Heart right ventricle (tissue), 16 donors: ENCODE results near the gene COBLL1. TPM values are rescaled to one million over a fixed set of nuclear protein-coding genes. Genes with fewer than 3 reads are reported as not detected.

Experiments used
- ATAC-seq, 8 donors: fragments of 200-7000 bp; cut with Tn5 transposase; one replicate each; pipeline ENCODE4 v1.9.1; 2020; ENCODE audit warnings: mild to moderate bottlenecking in 8 of 8, moderate library complexity in 8 of 8, moderate number of reproducible peaks in 1 of 8
- DNase-seq, 2 donors: peaks; one replicate each; pipeline ENCODE4 v3.0.0-alpha.2; 2020
- H3K27ac ChIP-seq, 10 donors: fragments of 200-600 bp; sonication (generic) in 2 of 10; one replicate each; pipeline versions ENCODE4 v1.5.0 to v1.8.0; 2020 to 2022; ENCODE audit warnings: mild to moderate bottlenecking in 3 of 10
- H3K27me3 ChIP-seq, 7 donors: fragments of 200-600 bp; one replicate each; pipeline ENCODE4 v1.8.0; 2021 to 2022; ENCODE audit warnings: mild to moderate bottlenecking in 2 of 7
- H3K36me3 ChIP-seq, 9 donors: fragments of 200-600 bp; sonication (generic) in 1 of 9; one replicate each; pipeline versions ENCODE4 v1.5.0 to v1.8.0; 2020 to 2022; ENCODE audit warnings: mild to moderate bottlenecking in 2 of 9
- H3K4me1 ChIP-seq, 9 donors: fragments of 200-600 bp; sonication (generic) in 1 of 9; one replicate each; pipeline versions ENCODE4 v1.5.0 to v1.8.0; 2020 to 2022; ENCODE audit warnings: mild to moderate bottlenecking in 4 of 9
- H3K4me3 ChIP-seq, 10 donors: fragments of 200-600 bp; sonication (generic) in 2 of 10; one replicate each; pipeline versions ENCODE4 v1.5.0 to v1.8.0; 2020 to 2022; ENCODE audit warnings: mild to moderate bottlenecking in 7 of 10, moderate library complexity in 2 of 10
- H3K9me3 ChIP-seq, 11 donors: fragments of 200-600 bp in 10 of 11; sonication (generic) in 2 of 11; one replicate each; pipeline versions ENCODE4 v1.5.0 to v1.8.0; 2013 to 2022; ENCODE audit warnings: mild to moderate bottlenecking in 2 of 11, control low read depth in 1 of 11, moderate library complexity in 1 of 11
- CTCF ChIP-seq, 9 donors: fragments of 200-600 bp; sonication (generic) in 2 of 9; IDR thresholded peaks; one replicate each; pipeline versions ENCODE4 v1.5.0 to v1.8.0; 2021 to 2022; ENCODE audit warnings: antibody characterized with exemption in 9 of 9, mild to moderate bottlenecking in 5 of 9, moderate library complexity in 1 of 9
- WGBS, 2 donors: extraction: QIAGEN DNeasy Blood & Tissue Kit; methylation state at CpG; one replicate each; pipeline ENCODE4 v1.1.7; 2013; ENCODE audit warnings: inconsistent platforms in 1 of 2; 5-methylcytosine and 5-hydroxymethylcytosine counted together
- intact Hi-C, 10 donors: fragments of 100-400 bp; cut with DNase I; formaldehyde crosslinking; loops; one replicate each; pipeline versions ENCODE4 v1.11.1 to v1.14.2; 2022
- polyA plus RNA-seq, 2 donors: library from polyadenylated mRNA; stranded (reverse); fragments of 200-250 nt; gene quantifications; one replicate each; pipeline ENCODE4 v1.2.3, GENCODE V29; 2013
- total RNA-seq, 10 donors: library from RNA; stranded (reverse); fragmentation: NEBNext Ultra II Directional in 3 of 10; extraction: Animal tissue kit (Norgen Biotek cat#: 25700) in 3 of 10; gene quantifications; one replicate each; pipeline versions ENCODE4 v1.2.1 to v1.2.4, GENCODE V29; 2021 to 2023
- donor health status: Arrhythmogenic right ventricular cardiomyopathy.
- donor health status: ischemic (EF 13 %, LVEDD 7.1; RV severe dilation, severe dysfunction).
- donor health status: healthy with polysubstance abuse.
- donor health status: DM: no; HTN: yes; CAD: no.
- donor health status: DM: no; HTN: no; CAD: no.
- donor health status: ischemic (EF 25% LVEDD 6.9; RV normal size, moderate dysfunction).
- donor health status: ischemic (EF 25% LVEDD 5.7; RV mildly dilated, moderate dysfunction).
- donor health status: healthy.
- donor health status: DM: yes; HTN: yes; CAD: no.
- donor health status: Ischemic cardiomyopathy.
- donor health status: ischemic (EF 35%, LVEDD 5.7; RV mildly dilated, moderate dysfunction).
- donor health status: nonischemic (EF 11% LVEDD 7.7; RV severe dilation, severe dysfunction).
- donor health status: DM: yes; HTN: yes; CAD: no.
- donor health status: PGD.
- donor health status: ischemic (EF 29% LVEDD 5.4; RV normal size, mild dysfunction).
- donor health status: nonischemic (EF 23%, LVEDD 6.1; RV moderate dilation, normal function).

COBLL1 gene
- total and polyA plus RNA-seq, 12 donors, result 5.0 to 20.5 (median 15.0) TPM

GRCh38 chr2:164693834-164694233, 147.8 kb downstream of the COBLL1 start:
- intact Hi-C loops, result no loop called here
- DNase-seq, result no peak
- Histone ChIP-seq H3K36me3 (peaks cover 0 to 88% (median 22%) of the 10 kb centered on the region in 9 donors), H3K4me3 (no peak overlapping the region), H3K27ac (no peak overlapping the region), H3K9me3 (no peaks in the 10 kb centered on the region), H3K27me3 (no peaks in the 10 kb centered on the region), H3K4me1 (no peaks in the 10 kb centered on the region)
- TF ChIP-seq CTCF (IDR thresholded peaks at IDR 0.05), result no peak
- ATAC-seq, result no peak

GRCh38 chr2:164693390-164693789, 148.2 kb downstream of the COBLL1 start:
- H3K4me3 ChIP-seq, result no peak overlapping the region
- DNase-seq (no peak), ATAC-seq (no peak)
- H3K9me3 ChIP-seq, result no peaks in the 10 kb centered on the region
- H3K27ac ChIP-seq, result no peak overlapping the region
- TF ChIP-seq CTCF (IDR thresholded peaks at IDR 0.05), result no peak
- no peaks in the 10 kb centered on the region for H3K4me1 ChIP-seq
- no peaks in the 10 kb centered on the region for H3K27me3 ChIP-seq
- intact Hi-C loops, result no loop called here
- peaks cover 0 to 88% (median 22%) of the 10 kb centered on the region in 9 donors for H3K36me3 ChIP-seq

GRCh38 chr2:164692958-164693357, 148.7 kb downstream of the COBLL1 start:
- no peak for ATAC-seq
- intact Hi-C loops, result no loop called here

GRCh38 chr2:164692114-164692513, 149.5 kb downstream of the COBLL1 start:
- no peak overlapping the region for H3K4me3 ChIP-seq
- H3K27ac ChIP-seq, result no peak overlapping the region
- H3K9me3 ChIP-seq, result no peaks in the 10 kb centered on the region
- no peak for TF ChIP-seq CTCF (IDR thresholded peaks at IDR 0.05)
- H3K27me3 ChIP-seq, result no peaks in the 10 kb centered on the region
- no peaks in the 10 kb centered on the region for H3K4me1 ChIP-seq
- DNase-seq, result no peak
- 70 to 76% methylated on average over 3 of the region's 3 CpGs for WGBS, 2 donors
- ATAC-seq, result no peak
- peaks cover 0 to 97% (median 22%) of the 10 kb centered on the region in 9 donors for H3K36me3 ChIP-seq
- intact Hi-C loops, result no loop called here

More at GRCh38 chr2:164692958-164693357, 148.7 kb downstream of the COBLL1 start:
- no peak for TF ChIP-seq CTCF (IDR thresholded peaks at IDR 0.05)
- Histone ChIP-seq H3K27ac (no peak overlapping the region), H3K27me3 (no peaks in the 10 kb centered on the region), H3K36me3 (peaks cover 0 to 90% (median 22%) of the 10 kb centered on the region in 9 donors), H3K9me3 (no peaks in the 10 kb centered on the region), H3K4me3 (no peak overlapping the region), H3K4me1 (no peaks in the 10 kb centered on the region)
- no peak for DNase-seq
- 85 to 88% methylated on average over 2 of the region's 2 CpGs for WGBS, 2 donors
